Uterus (tissue), 4 donors: ENCODE results near the gene KCNG2. TPM values are rescaled to one million over a fixed set of nuclear protein-coding genes. Genes with fewer than 3 reads are reported as not detected.
"Not testable (repeated sequence)": the region's sequence is repeated elsewhere in the genome, so short reads cannot be mapped to it uniquely, and the experiment has no call there.

Experiments used
- DNase-seq, 2 donors: peaks; one replicate each; pipeline ENCODE4 v3.0.0-alpha.2; 2019 to 2020
- H3K27ac ChIP-seq, 2 donors: fragments of 200-600 bp; sonication (generic); 1 replicate in 1 of 2; 2 replicates in 1 of 2; pipeline ENCODE4 v1.5.1; 2016 to 2018
- H3K27me3 ChIP-seq, 2 donors: fragments of 200-600 bp; sonication (generic); one replicate each; pipeline ENCODE4 v1.5.1; 2018 to 2019; ENCODE audit warnings: control low read depth in 1 of 2
- H3K36me3 ChIP-seq, 2 donors: fragments of 200-600 bp; sonication (generic); one replicate each; pipeline ENCODE4 v1.5.1; 2019; ENCODE audit warnings: control low read depth in 1 of 2
- H3K4me1 ChIP-seq, 2 donors: fragments of 200-600 bp; sonication (generic); one replicate each; pipeline ENCODE4 v1.5.1; 2018 to 2019; ENCODE audit warnings: control low read depth in 1 of 2
- H3K4me3 ChIP-seq, 2 donors: fragments of 200-600 bp; sonication (generic); 1 replicate in 1 of 2; 2 replicates in 1 of 2; pipeline ENCODE4 v1.5.1; 2018 to 2019; ENCODE audit warnings: mild to moderate bottlenecking in 1 of 2
- H3K9me3 ChIP-seq, 2 donors: fragments of 200-600 bp; sonication (generic); one replicate each; pipeline ENCODE4 v1.5.1; 2019; ENCODE audit warnings: control low read depth in 1 of 2
- POLR2A ChIP-seq, 2 donors: fragments of 450-650 bp; IDR thresholded peaks; one replicate each; pipeline ENCODE4 v1.6.1; 2016; ENCODE audit warnings: antibody characterized with exemption in 2 of 2, mild to moderate bottlenecking in 1 of 2, moderate library complexity in 1 of 2
- intact Hi-C: fragments of 100-400 bp; cut with DNase I; formaldehyde crosslinking; loops from one replicate; pipeline ENCODE4 v1.15.1; 2023; ENCODE audit warnings: low total_unique reads
- total RNA-seq, 4 donors: library from RNA; depleted of rRNA in 3 of 4; stranded (reverse); fragments of >200 nt in 3 of 4; gene quantifications; one replicate each; pipeline versions ENCODE4 v1.1.0 to v1.2.4, GENCODE V29; 2014 to 2023
- TF ChIP-seq, protein P1 (sequence below), 4 experiments: fragments of 200-600 bp in 2 of 4; fragments of 450-650 bp in 2 of 4; sonication (generic) in 2 of 4; IDR thresholded peaks; one replicate each; pipeline ENCODE4 v1.5.1; 2016 to 2019; ENCODE audit warnings: antibody characterized with exemption in 4 of 4, mild to moderate bottlenecking in 2 of 4, moderate library complexity in 1 of 4
- donor health status: DM: yes; HTN: yes; CAD: no.

The KCNG2 gene
- total RNA-seq, 4 donors from 2014 or later = 0.59 TPM; not detected in 3

GRCh38 chr18:79859314-79859713 is 61.6 kb downstream of the KCNG2 start:
- Histone ChIP-seq H3K4me1 (peaks cover 0 to 3% of the 10 kb centered on the region in 2 donors), H3K27ac (no peak overlapping the region), H3K27me3 (no peaks in the 10 kb centered on the region), H3K36me3 (no peaks in the 10 kb centered on the region), H3K4me3 (no peak overlapping the region), H3K9me3 (no peaks in the 10 kb centered on the region)
- DNase-seq = no peak
- TF ChIP-seq, protein P1, sequence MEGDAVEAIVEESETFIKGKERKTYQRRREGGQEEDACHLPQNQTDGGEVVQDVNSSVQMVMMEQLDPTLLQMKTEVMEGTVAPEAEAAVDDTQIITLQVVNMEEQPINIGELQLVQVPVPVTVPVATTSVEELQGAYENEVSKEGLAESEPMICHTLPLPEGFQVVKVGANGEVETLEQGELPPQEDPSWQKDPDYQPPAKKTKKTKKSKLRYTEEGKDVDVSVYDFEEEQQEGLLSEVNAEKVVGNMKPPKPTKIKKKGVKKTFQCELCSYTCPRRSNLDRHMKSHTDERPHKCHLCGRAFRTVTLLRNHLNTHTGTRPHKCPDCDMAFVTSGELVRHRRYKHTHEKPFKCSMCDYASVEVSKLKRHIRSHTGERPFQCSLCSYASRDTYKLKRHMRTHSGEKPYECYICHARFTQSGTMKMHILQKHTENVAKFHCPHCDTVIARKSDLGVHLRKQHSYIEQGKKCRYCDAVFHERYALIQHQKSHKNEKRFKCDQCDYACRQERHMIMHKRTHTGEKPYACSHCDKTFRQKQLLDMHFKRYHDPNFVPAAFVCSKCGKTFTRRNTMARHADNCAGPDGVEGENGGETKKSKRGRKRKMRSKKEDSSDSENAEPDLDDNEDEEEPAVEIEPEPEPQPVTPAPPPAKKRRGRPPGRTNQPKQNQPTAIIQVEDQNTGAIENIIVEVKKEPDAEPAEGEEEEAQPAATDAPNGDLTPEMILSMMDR (IDR thresholded peaks at IDR 0.05) = no peak
- no peak for TF ChIP-seq POLR2A (IDR thresholded peaks at IDR 0.05)
- intact Hi-C loops = no loop called here

GRCh38 chr18:79861687-79862086 is 63.9 kb downstream of the KCNG2 start:
- intact Hi-C loops = no loop called here
- TF ChIP-seq, protein P1 (IDR thresholded peaks at IDR 0.05) = no peak
- TF ChIP-seq POLR2A (IDR thresholded peaks at IDR 0.05) = no peak
- no peaks in the 10 kb centered on the region for H3K9me3 ChIP-seq

GRCh38 chr18:79862562-79862961 is 64.8 kb downstream of the KCNG2 start:
- H3K27ac ChIP-seq = no peak overlapping the region
- H3K9me3 ChIP-seq = no peaks in the 10 kb centered on the region
- intact Hi-C loops = no loop called here
- TF ChIP-seq, protein P1 (IDR thresholded peaks at IDR 0.05) = no peak
- TF ChIP-seq POLR2A (IDR thresholded peaks at IDR 0.05) = no peak
- H3K4me1 ChIP-seq = no peaks in the 10 kb centered on the region
- no peaks in the 10 kb centered on the region for H3K36me3 ChIP-seq
- no peak for DNase-seq
- H3K4me3 ChIP-seq = no peak overlapping the region
- no peaks in the 10 kb centered on the region for H3K27me3 ChIP-seq

More at GRCh38 chr18:79861687-79862086, 63.9 kb downstream of the KCNG2 start:
- H3K4me3 ChIP-seq = no peak overlapping the region
- H3K4me1 ChIP-seq = no peaks in the 10 kb centered on the region
- no peak overlapping the region for H3K27ac ChIP-seq
- no peak for DNase-seq
- no peaks in the 10 kb centered on the region for H3K36me3 ChIP-seq
- no peaks in the 10 kb centered on the region for H3K27me3 ChIP-seq

DNA sequence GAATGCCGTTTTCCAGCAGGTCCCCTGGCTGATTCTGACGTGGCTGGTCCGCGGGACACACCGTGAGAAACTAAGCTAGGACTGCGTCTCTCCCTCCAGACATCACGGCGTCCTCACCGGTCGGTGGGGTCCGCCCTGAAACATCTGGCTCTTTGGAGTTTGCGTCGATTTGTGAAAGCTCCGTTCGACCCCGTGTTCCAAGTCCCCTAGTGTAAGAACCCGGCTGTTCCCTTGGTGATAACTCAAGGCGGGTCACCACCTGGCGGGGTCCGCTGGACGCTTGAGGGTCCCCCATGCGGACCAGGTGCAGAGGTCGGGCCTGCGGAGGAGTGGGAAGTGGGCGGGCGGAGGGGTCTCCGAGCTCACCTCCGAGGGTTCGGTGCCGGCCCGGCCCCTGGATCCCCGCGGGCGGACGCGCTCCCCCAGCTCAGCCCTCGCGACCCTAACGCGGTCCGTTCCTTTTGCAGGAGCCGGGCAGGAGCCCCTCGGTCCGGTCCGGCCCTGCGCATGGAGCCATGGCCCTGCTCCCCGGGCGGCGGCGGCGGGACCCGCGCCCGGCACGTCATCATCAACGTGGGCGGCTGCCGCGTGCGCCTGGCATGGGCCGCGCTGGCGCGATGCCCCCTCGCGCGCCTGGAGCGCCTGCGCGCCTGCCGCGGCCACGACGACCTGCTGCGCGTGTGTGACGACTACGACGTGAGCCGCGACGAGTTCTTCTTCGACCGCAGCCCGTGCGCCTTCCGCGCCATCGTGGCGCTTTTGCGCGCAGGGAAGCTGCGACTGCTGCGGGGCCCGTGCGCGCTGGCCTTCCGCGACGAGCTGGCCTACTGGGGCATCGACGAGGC is 65.6 kb downstream of the KCNG2 start:
- Histone ChIP-seq H3K9me3 (no peaks in the 10 kb centered on the region), H3K4me1 (no peaks in the 10 kb centered on the region), H3K27me3 (no peaks in the 10 kb centered on the region), H3K27ac (no peak overlapping the region), H3K4me3 (no peak overlapping the region), H3K36me3 (no peaks in the 10 kb centered on the region)
- no peak for DNase-seq
- no peak for TF ChIP-seq POLR2A (IDR thresholded peaks at IDR 0.05)
- intact Hi-C loops = no loop called here

GRCh38 chr18:79864006-79864725 is 66.4 kb downstream of the KCNG2 start:
- no peaks in the 10 kb centered on the region for H3K27me3 ChIP-seq
- no peaks in the 10 kb centered on the region for H3K4me1 ChIP-seq
- no peak overlapping the region for H3K27ac ChIP-seq
- H3K36me3 ChIP-seq = no peaks in the 10 kb centered on the region
- no peak for DNase-seq
- no peaks in the 10 kb centered on the region for H3K9me3 ChIP-seq
- no peak overlapping the region for H3K4me3 ChIP-seq
- intact Hi-C loops = no loop called here
- no peak for TF ChIP-seq POLR2A (IDR thresholded peaks at IDR 0.05)
- TF ChIP-seq, protein P1 (IDR thresholded peaks at IDR 0.05) = no peak

DNA sequence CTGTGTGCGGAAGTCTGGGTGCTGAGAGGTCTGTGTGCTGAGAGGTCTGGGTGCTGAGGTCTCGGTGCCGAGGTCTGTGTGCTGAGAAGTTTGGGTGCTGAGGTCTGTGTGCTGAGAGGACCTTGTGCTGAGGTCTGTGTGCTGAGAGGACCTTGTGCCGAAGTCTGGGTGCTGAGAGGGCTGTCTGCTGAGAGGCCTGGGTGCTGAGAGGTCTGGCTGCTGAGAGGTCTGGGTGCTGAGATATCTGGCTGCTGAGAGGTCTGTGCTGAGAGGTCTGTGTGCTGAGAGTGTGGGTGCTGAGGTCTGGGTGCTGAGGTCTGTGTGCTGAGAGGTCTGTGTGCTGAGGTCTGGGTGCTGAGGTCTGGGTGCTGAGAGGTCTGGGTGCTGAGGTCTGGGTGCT is 67.2 kb downstream of the KCNG2 start:
- H3K4me1 ChIP-seq, H3K27me3 ChIP-seq, H3K9me3 ChIP-seq, H3K36me3 ChIP-seq, intact Hi-C loops, DNase-seq, H3K27ac ChIP-seq, H3K4me3 ChIP-seq: not testable (repeated sequence)

DNA sequence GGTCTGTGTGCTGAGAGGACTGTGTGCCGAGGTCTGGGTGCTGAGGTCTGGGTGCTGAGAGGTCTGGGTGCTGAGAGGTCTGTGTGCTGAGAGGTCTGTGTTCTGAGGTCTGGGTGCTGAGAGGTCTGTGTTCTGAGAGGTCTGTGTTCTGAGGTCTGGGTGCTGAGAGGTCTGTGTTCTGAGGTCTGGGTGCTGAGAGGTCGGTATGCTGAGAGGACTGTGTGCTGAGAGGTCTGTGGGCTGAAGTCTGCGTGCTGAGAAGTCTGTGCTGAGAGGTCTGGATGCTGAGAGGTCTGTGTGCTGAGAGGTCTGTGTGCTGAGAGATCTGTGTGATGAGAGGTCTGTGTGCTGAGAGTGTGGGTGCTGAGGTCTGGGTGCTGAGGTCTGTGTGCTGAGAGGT is 68.2 kb downstream of the KCNG2 start:
- H3K27ac ChIP-seq, intact Hi-C loops, H3K4me1 ChIP-seq, H3K9me3 ChIP-seq, DNase-seq, H3K36me3 ChIP-seq, H3K27me3 ChIP-seq, H3K4me3 ChIP-seq: not testable (repeated sequence)
